GM20431 (cell line): ENCODE measurements around the gene USP14.
"Not testable (repeated sequence)": the region's sequence is repeated elsewhere in the genome, so short reads cannot be mapped to it uniquely, and the experiment has no call there.

ENCODE experiments used
- in situ Hi-C: fragments of 300-500 bp; cut with MseI, MboI; formaldehyde crosslinking; loops from one replicate; pipeline ENCODE4 v1.15.0; 2020; ENCODE audit warnings: low sequenced_read_pairs; ENCODE audit not compliant: unreplicated experiment

The USP14 gene

DNA sequence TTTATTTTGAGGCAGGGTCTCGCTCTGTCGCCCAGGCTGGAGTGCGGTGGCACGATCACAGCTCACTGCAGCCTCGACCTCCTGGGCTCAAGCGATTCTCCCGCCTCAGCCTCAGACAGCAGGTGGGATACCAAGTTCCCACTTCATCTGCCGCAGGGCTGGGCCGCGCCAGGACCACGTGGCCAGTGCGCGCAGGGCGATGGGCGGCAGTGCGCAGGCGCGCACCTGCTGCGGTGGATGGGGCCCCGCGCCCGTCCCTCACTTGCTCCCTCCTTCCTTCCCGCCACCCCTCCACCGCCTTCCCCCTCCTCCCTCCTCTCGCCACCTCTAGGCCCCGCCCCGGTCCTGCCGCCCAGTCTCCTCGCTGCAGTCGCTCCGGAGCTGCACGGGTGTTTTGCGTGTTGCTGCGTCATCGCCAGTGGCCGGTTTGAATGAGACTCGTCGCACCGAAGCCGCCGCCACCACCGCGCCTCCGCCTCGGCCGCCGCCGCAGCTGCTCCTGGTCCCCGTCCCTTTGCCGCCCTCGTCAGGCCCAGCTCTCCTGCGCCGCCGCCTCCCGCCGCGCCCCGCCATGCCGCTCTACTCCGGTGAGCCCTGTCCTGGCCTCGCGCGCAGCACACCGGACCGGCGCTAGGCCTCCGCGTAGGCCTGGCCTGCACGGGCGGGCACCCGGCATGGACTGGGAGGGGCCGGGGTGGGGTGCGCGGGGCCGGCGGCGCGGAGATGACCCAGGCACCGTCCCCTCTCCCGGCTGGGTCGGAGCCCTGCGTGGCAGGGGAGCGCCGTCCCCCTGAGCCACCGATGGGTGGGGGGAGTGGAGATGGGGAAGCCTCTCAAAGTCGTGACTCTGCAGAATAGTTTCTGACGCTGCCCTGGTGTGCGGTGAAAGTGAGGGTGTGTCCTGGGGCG lies at the start of gene USP14:
TSS of gene USP14 (plus strand) at position 430 of the 909 bp plus-strand sequence. CDS start at position 572, 142 bp downstream.
- in situ Hi-C loops: no loop called here

DNA sequence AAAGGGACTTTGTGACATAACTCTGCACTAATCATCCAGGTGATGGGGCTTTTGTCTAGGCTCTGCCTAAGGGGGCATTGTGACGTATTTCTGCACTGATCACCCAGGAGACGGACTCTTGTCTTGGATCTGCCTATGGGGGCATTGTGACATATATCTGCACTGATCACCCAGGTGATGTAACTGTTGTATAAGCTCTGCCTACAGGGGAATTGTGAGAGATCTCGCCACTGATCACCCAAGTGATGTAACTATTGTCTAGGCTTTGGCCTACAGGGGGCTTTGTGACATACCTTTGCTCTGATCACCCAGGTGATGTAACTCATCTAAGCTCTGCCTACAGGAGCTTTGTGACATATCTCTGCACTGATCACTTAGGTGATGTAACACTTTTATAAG lies 49.7 kb upstream of the USP14 start:
- in situ Hi-C loops: not testable (repeated sequence)

GRCh38 chr18:109130-109921 lies 49.0 kb upstream of the USP14 start:
- in situ Hi-C loops: not testable (repeated sequence)

DNA sequence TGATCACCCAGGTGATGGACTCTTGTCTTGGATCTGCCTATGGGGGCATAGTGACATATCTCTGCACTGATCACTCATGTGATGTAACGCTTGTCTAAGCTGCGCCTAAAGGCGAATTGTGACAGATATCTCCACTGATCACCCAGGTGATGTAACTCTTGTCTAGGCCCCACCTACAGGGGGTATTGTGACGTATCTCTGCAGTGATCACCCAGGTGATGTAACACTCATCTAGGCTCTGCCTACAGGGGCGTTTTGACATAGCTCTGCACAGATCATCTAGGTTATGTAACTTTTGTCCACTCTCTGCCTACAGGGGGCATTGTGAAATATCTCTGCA lies 48.5 kb upstream of the USP14 start:
- in situ Hi-C loops: not testable (repeated sequence)

GRCh38 chr18:110351-111201 lies 47.8 kb upstream of the USP14 start:
- in situ Hi-C loops: not testable (repeated sequence)

DNA sequence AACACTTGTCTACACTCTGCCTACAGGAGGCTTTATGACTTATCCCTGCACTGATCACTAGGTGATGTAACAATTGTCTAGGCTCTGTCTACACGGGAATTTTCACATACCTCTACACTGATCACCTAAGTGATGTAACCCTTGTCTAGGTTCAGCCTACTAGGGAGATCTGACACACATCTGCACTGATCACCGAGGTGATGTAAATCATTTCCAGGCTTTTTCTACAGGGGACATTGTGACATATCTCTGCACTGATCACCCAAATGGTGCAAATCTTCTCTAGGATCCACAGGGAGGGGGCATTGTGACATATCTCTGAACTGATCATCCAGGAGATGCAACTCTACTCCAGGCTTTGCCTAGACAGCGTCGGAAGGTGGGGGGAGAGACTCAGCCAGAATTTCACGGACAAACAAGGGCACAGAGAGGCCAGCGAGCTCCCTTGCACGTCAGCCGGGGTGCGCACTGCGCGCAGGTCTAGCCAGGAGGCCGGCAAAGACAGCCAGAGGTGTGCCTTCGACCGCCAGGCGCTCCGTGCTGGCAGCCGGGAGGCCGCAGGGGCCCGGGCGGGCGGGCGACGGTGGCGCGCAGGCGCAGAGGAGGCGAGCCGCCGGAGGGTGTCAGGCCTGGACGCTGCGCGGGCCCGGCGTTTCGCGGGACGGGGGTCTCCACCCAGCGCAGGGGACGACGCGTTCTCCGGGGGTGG lies 46.9 kb upstream of the USP14 start:
- in situ Hi-C loops: no loop called here

DNA sequence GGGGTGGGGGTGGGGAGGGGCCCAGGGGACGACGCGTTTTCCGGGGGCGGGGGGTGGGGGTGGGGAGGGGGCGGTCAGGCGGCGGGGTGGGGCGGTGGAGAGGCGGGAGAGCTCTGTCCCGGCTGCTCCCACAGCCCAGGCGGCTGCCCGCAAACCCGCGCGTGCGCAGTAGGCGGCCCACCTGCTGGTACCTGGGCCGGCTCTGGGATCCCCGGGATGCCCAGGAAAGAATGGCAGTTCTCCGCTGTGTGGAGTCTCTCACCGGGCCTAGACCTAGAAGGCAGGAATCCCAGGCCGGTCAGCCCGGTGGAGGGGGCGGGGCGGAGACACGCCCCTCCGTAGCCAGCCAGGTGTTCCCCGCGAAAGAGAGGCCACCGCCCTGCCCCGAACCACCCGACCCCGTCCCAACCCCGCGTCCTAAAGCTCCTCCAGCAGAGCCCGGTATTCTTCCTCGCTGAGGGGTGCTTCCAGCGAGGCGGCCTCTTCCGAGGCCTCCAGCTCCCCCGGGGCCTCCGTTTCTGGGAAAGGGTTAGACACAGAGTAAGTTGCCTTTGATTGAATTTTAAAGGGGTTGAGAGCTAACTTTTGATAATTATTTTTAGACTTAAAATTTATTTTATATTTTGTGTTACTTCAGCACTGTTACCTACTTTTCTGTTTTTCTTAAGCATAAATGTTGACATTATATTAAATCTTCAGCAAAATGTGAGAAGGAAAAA lies 46.2 kb upstream of the USP14 start:
- in situ Hi-C loops: not testable (repeated sequence)

DNA sequence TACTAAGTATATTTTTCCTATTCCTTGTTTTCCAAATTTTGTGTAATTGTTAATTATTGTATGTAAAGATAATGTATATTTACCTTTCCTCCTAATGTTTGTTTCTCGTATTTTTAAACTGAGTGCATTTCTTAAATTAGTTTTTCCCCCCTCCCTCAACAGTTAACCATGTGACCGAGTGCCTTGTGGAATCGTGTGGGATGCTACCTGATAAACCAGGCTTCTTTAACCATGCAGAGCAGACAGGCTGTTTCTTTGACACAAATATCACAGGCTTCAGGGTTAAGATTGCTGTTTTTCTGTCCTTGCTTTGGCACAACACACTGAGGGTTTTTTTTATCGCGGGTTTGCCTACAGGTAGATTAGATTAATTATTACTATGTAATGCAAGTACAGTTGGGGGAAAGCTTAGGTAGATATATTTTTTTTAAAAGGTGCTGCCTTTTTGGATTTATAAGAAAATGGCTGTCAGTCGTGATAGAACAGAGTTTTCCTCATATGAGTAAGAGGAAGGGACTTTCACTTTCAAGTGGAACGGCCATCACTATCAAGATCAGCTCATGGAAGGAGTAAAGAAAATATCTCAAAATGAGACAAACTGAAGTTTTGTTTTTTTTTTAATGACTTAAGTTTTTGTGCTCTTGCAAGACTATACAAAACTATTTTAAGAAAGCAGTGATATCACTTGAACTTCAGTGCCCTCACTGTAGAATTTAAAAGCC lies 37.7 kb upstream of the USP14 start:
- in situ Hi-C loops: not testable (repeated sequence)

DNA sequence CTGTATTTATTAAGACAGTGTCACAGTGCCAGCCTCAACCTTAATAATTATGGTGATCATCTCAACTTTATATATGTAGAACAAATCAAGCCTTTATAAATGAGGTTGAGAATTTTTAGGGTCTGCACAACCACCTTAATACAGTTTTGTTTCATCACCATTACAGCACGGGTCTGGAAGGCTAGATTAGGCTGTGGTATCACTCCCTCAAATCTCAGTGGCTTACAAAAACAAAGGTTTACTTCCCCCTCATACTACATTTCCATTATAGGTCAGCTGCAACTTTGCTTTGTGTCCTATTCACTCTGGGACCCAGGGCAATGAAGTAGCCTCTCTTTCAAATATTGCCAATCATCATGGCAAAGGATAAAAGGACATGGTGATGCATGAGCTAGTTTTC lies 23.3 kb upstream of the USP14 start:
- in situ Hi-C loops: no loop called here

DNA sequence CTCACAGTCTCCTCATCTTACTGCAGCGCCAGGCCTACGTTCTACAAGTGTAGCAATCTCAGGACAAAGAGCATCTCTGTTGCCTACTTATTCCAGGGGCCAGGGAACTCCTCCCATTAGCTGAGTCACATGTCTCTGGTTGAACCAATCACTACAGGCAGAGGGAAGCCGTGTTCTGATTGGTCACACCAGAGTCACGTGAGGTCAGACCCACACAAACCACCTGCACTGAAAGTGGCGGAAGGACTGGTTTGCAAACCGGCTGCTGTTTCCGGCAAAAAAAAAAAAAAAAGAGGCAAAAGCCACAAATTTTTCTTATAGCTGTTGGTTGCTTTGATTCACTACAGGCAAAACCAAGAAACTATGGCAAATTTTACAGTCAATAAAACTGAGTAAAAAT lies 21.9 kb upstream of the USP14 start:
- in situ Hi-C loops: no loop called here

GRCh38 chr18:137327-137726 lies 21.0 kb upstream of the USP14 start:
- in situ Hi-C loops: no loop called here

GRCh38 chr18:140670-141266 lies 17.6 kb upstream of the USP14 start:
- in situ Hi-C loops: no loop called here

- in situ Hi-C loops: not testable (repeated sequence)
Observed at GRCh38 chr18:142624-143296, 15.6 kb upstream of the USP14 start.

GRCh38 chr18:148841-149240 lies 9.5 kb upstream of the USP14 start:
- in situ Hi-C loops: no loop called here

DNA sequence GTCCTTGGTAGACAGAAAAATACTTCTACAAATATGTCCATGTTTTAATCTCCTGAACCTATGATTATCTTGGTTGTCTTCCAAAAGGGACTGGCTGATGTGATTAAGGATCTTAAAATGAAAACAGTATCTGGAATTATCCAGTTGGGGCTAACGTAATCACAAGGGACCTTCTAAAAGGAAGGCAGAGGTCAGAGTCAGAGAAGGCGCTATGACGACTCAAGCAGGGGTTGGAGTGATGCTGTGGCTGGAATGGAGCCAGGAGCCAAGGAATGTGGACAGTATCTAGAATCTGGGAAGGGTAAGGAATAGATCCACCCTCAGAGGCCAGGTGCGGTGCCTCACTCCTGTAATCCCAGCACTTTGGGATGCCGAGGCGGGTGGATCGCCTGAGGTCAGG lies 4.2 kb upstream of the USP14 start:
- in situ Hi-C loops: no loop called here

DNA sequence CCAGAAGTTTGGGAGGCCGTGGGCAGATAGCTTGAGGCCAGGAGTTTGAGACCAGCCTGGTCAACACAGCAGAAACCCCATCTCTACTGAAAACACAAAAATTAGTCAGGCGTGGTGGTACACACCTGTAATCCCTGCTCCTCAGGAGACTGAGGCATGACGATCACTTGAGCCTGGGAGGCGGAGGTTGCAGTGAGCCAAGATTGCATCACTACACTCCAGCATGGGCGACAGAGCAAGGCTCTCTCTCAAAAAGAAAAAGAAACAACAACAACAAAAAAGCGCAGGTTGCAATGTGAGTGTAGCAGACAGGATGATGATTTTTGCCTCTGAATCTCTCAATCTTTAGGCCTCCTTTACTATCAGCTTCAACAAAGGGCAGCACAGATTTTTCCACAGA lies 2.7 kb upstream of the USP14 start:
- in situ Hi-C loops: no loop called here

DNA sequence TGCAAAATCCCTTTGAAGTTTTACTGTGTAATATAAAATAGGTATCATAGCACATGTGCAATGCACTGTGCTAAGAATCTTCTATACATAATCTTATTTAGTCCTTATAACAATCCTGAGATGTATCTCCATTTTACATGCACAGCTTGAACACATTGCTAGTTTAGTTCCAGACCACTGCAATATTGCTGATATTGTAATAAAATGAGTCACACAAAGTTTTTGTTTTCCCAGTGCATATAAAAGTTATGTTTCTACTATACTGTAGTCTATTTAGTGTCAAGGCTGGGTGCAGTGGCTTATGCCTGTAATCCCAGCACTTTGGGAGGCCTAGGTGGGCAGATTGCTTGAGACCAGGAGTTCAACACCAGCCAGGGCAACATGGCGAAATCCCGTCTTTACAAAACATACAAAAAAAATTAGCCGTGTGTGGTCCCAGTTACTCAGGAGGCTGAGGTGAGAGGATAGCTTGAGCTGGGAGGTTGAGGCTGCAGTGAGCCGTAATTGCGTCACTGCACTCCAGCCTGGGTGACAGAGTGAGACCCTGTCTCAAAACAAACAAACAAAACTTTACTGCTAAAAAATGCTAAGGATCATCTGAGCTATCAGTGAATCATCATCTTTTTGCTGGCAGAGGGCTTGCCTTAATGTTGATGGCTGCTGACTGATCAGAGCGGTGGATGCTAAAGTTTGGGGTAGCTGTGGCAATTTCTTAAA lies 1.7 kb upstream of the USP14 start:
- in situ Hi-C loops: no loop called here
